HEK293 (cell line): Measurements from ENCODE around the gene GSG1L2.

Experiments
- SP2 ChIP-seq: fragments of 450-650 bp; formaldehyde crosslinking; IDR thresholded peaks from 2 replicates; pipeline ENCODE4 v1.5.1; 2016; ENCODE audit warnings: missing biosample characterization, missing genetic modification characterization
- ZNF19 ChIP-seq: fragments of 450-650 bp; formaldehyde crosslinking; IDR thresholded peaks from 2 replicates; pipeline ENCODE4; 2016; ENCODE audit warnings: missing biosample characterization, missing genetic modification characterization, low read depth
- TF ChIP-seq, protein P1 (sequence below): fragments of 450-650 bp; formaldehyde crosslinking; optimal IDR thresholded peaks from 2 replicates; pipeline ENCODE3; 2016; ENCODE audit warnings: missing biosample characterization, mild to moderate bottlenecking, missing genetic modification characterization
- TF ChIP-seq, protein P2 (sequence below): fragments of 450-650 bp; IDR thresholded peaks from 2 replicates; pipeline ENCODE4 v1.5.1; 2018; ENCODE audit warnings: missing biosample characterization, mild to moderate bottlenecking, missing genetic modification characterization

DNA sequence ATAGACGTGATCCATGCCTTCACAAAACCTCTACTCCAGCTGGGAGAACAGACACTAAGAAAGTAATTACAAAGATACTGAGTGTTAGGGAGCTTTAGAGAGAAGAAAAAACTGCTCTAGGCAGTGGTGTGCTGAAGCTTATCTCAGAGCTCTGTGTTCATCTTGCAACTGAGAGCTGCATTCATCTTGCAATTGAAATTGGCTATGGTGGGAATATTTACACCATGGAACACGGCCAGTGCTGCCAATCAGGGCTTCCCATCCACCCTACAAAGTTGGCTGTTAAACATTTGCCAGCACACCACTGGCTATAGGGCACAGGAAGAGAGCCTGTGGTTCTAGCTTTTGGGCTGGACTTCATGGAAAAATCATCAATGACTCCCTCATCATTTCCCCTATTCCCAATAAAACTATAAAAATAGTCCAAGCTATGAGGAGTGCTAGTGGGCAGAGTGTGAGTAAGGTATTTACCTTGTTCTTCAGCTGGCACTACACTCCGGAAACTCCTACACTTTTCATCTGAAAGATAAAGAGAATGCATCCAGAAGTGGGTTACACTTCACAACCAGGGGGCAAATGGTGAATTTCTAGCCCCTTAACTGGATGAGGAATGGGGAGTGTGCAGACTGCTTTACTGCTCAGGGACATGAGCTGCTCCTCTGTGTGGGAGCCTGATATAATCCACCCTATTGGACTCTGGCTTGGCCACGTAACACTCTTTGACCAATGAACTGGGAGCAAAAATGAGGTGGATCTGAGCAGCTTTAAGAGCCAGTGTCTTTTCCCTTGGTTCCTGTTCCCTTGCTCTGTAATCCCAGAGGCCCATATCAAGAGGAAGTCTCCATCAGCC is 11.6 kb downstream of the GSG1L2 start:
- TF ChIP-seq, protein P1, sequence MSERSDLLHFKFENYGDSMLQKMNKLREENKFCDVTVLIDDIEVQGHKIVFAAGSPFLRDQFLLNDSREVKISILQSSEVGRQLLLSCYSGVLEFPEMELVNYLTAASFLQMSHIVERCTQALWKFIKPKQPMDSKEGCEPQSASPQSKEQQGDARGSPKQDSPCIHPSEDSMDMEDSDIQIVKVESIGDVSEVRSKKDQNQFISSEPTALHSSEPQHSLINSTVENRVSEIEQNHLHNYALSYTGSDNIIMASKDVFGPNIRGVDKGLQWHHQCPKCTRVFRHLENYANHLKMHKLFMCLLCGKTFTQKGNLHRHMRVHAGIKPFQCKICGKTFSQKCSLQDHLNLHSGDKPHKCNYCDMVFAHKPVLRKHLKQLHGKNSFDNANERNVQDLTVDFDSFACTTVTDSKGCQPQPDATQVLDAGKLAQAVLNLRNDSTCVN (tag by site-specific recombination), result no peak
- TF ChIP-seq, protein P2, sequence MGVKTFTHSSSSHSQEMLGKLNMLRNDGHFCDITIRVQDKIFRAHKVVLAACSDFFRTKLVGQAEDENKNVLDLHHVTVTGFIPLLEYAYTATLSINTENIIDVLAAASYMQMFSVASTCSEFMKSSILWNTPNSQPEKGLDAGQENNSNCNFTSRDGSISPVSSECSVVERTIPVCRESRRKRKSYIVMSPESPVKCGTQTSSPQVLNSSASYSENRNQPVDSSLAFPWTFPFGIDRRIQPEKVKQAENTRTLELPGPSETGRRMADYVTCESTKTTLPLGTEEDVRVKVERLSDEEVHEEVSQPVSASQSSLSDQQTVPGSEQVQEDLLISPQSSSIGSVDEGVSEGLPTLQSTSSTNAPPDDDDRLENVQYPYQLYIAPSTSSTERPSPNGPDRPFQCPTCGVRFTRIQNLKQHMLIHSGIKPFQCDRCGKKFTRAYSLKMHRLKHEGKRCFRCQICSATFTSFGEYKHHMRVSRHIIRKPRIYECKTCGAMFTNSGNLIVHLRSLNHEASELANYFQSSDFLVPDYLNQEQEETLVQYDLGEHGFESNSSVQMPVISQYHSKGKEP (tag by site-specific recombination), result no peak
- TF ChIP-seq ZNF19 (tag by site-specific recombination) (no peak), SP2 (tag by site-specific recombination) (no peak)
